HG02884 (cell line): ENCODE results near the gene TRPT1.
A peak's percentile ranks its signal among the peaks of the same experiment; 100 is the strongest.

Experiments used
- ATAC-seq: cut with Tn5 transposase; IDR thresholded peaks from one replicate; pipeline ENCODE4 v1.9.1; 2021; ENCODE audit warnings: mild to moderate bottlenecking, moderate library complexity; ENCODE audit not compliant: unreplicated experiment

Gene TRPT1

DNA sequence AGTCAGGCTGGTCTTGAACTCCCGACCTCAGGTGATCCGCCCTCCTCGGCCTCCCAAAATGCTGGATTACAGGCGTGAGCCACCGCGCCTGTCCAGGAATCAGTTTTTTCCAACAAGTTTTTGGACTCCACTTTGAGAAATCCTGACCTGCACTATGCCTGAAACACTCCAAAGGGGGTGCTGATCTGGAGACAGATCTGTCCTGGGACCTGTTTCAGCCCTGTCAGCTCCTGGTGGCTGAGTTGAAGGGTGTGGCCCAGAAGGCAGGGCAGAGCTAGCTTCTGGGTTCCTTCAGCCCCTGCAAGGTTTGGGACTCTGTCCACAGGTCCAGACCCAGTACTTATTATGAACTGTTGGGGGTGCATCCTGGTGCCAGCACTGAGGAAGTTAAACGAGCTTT lies 5.6 kb upstream of the TRPT1 start:
- no peak for ATAC-seq

DNA sequence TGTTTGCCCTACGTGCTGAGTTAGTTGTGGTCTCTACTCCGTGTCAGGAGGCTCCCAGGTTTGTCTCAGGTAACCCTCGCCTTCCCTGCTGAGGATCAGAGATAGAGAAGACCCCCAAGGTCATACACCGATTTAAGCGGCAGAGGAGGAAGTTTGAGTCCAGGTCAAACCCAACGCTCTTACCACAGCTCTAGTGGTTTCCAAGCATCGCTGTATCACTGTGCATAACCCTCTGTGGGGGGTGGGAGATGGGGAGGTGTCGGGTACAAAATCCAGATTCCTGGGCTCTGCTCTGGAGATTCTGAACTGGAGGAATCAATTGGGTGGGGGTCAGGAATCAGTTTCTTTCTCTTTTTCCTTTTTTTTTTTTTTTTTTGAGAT lies 5.0 kb upstream of the TRPT1 start:
- no peak for ATAC-seq

DNA sequence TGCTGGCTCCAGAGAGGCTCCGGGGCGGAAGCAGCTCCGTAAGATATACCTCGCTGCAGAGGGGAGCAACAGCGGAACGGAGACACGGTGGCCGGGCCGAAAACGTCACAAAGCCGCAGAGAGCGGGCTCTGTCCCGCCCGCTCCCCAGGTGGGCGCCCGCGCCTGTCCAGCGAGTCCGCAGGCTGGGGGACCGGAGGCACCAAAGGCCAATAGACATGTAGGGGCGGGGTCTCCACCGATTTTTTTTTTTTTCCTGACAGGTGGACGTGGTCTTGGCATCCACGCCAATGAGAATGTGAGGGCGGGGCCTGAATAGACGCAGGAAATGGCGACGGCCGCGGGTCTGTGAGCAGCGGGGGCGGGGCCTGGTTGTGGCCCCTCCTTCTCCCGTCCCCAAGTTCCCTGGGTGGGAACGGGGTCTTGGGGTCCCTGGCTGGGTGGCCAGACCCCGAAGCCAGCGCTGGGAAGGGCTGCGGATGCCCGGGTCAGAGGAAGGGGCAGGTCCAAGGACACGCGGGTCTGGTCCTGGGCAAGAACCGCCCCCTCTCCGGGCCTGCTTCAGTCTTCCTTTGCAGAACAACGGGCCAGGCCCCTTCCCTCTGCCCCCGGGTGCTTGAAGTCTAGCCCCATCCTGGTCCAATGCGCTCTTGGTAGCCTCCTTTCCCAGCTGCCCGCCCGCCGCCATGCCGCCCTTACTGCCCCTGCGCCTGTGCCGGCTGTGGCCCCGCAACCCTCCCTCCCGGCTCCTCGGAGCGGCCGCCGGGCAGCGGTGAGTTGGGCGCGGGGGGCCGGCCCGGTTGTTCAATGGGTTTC lies 4.4 kb upstream of the TRPT1 start, which contains the start of gene DNAJC4:
TSS of gene DNAJC4 (plus strand) at position 378 of the 814 bp plus-strand sequence. CDS start at position 685, 307 bp downstream.
- peak; percentile 38 for ATAC-seq

DNA sequence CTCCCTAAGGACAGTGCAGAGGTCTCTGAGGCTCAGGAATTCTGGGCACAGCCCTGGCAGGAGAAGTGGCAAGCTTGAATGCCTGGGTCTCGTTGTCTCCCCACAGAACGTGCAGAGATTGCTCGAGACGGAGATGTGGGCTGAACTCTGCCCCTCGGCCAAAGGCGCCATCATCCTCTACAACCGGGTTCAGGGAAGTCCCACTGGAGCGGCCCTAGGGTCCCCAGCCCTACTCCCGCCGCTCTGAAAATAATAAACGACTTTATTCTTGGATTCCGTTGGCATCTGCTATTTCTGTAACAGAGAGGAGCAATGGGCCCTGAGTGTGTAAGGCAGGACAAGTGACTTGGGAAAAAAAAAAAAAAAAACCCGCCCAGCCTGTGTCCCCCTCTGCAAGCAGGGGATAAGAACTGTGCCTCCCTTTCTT lies 3.8 kb upstream of the TRPT1 start:
- ATAC-seq, result no peak

DNA sequence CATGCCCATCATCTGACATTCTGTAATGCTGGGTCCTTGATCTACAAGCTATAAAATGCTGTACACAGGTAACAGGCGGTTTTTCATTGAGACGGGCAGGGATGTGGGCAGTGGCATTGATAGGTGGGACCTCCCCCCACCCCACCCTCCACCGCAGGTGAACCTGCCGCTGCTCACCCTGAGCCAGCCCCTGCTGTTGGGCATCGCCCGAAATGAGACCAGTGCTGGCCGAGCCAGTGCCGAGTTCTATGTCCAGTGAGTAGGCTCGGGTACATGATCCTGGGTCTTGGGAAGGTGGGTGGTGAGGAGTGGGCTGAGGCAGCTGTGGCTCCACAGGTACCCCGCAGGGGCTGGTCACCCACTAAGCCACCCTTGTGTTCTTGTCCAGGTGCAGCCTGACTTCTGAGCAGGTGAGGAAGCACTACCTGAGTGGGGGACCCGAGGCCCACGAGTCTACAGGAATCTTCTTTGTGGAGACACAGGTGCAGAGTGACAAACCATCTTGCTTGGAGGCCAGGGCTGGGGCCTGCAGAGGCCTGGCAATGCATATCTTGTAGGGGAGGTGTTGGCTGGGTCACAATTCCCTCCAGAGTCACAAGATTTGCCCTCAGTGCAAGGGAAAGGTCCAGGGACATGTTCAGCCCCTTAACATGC lies 3.2 kb upstream of the TRPT1 start:
- no peak for ATAC-seq

DNA sequence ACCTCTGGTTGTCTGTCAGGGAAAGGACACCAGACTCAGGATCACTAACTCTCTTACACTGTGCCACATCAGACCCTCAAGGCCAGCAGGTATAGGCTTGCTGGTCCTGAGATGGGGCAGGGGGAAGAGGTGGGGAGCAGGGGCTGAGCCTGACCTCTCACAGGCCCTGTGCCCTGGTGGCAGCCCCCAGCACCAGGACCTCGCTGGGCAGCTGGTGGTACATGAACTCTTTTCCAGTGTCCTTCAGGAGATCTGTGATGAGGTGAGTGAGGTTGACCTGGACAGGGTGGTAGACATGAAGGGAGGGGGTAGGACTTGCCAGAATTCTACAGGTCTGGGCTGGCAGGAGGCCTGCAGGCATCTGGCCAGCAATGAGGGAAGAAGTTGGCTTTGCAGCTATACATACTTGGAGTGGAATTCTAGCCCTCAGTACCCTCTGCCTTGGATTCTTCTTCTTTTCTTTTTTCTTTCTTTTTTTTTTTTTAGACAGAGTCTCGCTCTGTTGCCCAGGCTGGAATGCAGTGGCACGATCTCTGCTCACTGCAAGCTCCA lies 1.5 kb upstream of the TRPT1 start:
- ATAC-seq, result no peak

DNA sequence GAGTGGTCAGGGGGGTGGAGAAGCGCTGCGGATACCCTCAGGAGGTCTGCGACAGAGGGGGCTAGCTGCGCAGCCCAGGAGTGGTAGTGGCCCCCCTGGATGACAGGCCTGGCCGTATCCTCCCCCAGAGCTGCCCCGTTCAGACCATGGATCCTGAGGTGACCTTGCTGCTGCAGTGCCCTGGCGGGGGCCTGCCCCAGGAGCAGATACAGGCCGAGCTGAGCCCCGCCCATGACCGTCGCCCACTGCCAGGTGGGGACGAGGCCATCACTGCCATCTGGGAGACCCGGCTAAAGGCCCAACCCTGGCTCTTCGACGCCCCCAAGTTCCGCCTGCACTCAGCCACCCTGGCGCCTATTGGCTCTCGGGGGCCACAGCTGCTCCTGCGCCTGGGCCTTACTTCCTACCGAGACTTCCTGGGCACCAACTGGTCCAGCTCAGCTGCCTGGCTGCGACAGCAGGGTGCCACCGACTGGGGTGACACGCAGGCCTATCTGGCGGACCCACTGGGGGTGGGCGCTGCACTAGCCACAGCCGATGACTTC lies 593 bp upstream of the TRPT1 start:
- no peak for ATAC-seq

DNA sequence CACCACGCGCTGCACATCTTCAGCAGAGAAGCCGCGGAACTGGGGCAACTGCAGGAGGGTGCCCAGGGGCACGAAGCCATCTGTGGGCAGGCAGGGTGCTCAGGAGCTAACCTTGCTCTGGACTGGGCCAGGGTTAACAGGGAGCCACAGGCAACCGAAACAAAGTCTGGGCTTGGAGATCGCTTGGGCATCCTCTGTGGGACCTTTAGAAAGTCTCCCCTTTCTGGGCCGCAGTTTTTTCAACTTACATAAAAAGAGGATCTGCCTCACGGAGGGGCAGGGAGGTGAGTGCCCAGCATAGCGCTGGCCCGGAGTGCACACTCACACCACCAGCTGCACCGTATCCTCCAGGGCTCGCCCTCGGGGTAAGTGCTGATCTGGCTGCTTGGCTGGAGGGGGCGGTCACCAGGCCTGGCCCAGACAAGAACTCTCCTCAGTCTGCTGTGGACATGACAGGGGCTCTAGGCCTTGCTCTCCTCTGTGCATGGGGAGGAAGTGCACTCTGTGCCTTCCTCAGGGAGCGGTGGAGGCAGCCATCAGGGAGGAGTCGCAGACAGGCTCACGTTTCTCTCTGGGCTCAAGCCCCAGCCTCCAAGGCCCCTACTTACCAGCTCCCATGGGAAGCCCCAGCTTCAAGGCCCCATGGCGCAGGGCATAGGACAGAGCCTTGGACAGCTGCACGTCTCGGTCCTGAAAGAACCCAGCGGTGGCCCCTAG lies 937 bp downstream of the TRPT1 start:
- ATAC-seq, result no peak

DNA sequence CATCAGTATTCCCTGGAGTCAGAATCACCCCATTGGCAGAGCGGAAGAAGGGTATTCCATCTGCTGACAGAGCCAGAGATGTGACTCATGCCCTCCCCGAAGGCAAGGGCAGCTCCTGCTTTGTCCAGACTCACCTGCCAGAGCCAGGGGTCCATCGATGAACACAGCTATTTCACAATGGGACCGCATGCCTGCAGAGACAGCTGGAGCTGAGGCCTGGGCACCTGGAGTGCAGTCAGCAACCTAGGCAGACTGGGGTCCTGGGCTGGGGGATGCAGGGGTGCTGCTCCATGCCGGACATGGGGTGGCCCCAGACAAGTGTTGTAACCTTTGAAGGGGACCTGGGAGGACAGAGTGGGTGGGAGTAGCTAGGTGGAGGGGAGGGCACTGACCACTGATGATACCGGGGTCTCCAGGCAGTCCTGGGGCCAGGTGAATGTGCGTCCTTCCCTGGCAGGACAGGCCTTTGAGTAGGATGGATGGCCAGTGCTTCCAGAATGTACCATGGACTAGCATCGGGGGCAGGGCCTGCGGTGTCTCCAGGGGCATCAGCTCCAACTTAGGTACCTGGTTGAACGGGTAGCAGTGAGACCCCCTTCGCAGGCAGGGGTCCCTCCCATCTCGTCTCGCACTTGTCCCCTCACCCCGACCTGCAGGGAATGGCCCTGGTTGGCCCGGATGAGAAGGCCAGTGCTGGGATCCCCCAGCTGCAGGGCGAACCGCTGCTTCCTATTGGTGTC lies 1.7 kb downstream of the TRPT1 start:
- no peak for ATAC-seq

DNA sequence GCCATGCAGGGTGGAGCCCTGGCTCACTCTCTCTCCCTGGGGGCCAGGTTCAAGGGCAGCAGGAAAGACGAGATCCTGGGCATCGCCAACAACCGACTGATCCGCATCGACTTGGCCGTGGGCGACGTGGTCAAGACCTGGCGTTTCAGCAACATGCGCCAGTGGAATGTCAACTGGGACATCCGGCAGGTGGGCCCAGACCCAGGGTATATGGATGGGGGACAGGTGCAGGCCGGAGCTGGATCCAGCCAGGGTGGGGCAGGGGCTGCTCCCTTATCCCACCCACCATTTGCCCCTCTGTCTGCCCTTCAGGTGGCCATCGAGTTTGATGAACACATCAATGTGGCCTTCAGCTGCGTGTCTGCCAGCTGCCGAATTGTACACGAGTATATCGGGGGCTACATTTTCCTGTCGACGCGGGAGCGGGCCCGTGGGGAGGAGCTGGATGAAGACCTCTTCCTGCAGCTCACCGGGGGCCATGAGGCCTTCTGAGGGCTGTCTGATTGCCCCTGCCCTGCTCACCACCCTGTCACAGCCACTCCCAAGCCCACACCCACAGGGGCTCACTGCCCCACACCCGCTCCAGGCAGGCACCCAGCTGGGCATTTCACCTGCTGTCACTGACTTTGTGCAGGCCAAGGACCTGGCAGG lies 2.9 kb downstream of the TRPT1 start:
- ATAC-seq, result no peak

DNA sequence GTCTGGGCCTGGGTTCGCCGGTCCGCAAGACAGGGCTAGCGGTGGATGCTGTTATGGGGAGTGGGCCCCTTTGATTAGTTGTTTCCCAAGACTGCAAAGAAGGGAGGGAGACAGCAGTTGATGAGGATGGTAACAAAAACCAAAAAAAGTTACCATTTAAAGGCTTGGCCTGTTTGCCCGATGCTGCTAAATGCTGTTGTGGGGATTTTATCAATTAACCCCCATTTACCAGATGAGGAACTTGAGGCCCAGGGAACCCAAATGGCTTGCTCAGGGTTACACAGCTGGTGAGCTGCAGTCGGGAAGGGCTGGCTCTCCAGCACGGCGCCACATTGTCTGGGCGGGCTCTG lies 3.4 kb downstream of the TRPT1 start:
- ATAC-seq, result no peak

DNA sequence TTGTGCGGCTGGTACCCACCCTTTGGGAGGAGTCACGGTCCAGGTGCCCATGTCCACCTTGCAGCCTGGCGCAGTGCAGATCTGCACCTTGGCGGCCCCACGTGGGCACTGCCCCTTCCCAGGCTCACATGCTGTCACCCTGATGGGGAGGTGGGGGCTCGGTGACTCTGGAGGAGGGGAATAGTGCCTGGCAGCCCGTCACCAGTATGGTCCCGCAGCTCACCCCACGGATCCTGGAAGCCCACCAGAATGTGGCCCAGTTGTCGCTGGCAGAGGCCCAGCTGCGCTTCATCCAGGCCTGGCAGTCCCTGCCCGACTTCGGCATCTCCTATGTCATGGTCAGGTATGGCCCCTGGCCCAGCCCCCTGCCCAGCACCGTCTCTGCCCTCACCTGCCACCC lies 5.2 kb downstream of the TRPT1 start:
- no peak for ATAC-seq

DNA sequence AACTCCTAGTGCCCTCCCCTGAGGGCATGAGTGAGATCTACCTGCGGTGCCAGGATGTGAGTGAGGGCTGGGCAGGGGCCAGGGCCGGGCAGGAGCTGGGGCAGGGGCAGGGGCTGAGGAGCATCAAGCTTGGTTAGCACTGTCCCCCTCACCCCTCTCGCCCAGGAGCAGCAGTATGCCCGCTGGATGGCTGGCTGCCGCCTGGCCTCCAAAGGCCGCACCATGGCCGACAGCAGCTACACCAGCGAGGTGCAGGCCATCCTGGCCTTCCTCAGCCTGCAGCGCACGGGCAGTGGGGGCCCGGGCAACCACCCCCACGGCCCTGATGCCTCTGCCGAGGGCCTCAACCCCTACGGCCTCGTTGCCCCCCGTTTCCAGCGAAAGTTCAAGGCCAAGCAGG lies 5.7 kb downstream of the TRPT1 start:
- ATAC-seq, result no peak

DNA sequence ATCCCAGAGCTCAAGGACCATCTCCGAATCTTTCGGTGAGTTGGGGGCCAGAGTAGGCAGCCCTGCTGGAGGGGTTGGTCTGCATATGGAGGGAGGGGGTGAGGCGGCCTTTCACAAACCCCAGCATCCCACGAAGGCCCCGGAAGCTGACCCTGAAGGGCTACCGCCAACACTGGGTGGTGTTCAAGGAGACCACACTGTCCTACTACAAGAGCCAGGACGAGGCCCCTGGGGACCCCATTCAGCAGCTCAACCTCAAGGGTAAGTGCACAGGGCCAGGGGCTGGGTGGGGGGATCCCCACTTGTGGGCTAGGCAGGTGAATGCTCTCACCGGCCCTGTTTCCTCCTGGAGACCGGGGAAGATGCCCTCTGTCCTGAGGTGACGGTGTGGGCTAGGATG lies 6.2 kb downstream of the TRPT1 start:
- no peak for ATAC-seq

DNA sequence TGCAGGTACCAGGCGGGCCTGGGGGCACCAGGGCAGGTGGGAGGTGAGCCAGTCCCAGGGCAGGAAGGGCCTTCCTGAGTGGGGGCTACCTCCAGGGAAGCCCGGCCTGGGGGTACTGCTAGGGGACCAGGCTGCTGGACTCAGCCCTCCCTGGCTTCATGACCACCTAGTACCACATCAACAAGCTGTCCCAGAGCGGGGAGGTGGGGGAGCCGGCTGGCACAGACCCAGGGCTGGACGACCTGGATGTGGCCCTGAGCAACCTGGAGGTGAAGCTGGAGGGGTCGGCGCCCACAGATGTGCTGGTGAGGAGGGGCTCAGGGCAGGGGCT lies 6.7 kb downstream of the TRPT1 start:
- no peak for ATAC-seq

DNA sequence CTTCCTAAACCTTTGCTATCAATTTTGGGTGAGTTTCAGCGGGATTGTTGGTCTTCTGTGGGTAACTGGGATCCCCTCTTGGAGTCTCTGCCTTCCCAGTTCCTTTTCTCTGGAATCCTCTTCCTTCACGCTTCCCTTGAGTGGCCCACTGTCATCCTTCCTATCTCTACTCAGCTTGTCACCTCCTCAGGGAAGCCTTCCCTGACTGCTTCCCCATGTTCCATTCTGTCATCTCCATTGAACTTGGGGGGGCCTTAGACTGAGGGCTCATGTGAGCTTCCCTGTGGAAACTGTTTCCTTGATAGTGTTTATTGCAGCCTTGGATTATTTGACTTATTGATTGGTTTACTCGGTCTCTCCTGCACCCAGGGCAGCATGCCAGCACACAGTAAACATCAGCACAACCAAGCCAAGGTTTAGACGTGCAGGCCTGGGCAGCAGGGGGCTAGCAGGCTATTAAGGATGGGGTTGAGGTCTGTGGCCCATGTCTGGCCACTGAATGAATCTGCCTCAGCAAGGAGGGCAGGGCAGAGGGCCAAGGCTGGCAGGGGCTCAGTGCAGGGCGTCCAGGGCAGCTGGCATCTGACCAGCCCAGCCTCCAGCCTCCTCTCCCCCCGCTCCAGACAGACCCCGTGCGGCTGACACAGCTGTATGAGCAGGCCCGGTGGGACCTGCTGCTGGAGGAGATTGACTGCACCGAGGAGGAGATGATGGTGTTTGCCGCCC lies 7.2 kb downstream of the TRPT1 start:
- ATAC-seq, result no peak

DNA sequence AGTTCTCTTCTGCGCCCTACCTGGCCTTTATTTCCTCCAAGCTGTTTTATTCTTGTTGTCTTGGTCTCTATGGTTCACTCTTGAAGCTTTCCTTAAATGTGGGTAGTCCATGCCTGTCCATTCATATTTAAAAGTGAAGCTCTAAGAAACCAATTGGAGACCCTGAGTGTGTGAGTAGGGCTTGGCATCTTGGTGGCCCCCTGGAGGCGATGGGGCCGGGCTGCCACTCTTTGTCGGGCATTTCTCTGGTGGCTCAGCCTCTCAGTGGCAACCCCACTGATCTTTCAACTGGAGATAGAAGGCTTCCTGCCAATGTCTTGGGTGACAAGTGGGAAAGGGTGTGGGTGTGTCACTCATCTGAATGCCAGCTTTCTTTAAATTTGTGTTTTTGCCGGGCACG lies 9.1 kb downstream of the TRPT1 start:
- ATAC-seq, result no peak

DNA sequence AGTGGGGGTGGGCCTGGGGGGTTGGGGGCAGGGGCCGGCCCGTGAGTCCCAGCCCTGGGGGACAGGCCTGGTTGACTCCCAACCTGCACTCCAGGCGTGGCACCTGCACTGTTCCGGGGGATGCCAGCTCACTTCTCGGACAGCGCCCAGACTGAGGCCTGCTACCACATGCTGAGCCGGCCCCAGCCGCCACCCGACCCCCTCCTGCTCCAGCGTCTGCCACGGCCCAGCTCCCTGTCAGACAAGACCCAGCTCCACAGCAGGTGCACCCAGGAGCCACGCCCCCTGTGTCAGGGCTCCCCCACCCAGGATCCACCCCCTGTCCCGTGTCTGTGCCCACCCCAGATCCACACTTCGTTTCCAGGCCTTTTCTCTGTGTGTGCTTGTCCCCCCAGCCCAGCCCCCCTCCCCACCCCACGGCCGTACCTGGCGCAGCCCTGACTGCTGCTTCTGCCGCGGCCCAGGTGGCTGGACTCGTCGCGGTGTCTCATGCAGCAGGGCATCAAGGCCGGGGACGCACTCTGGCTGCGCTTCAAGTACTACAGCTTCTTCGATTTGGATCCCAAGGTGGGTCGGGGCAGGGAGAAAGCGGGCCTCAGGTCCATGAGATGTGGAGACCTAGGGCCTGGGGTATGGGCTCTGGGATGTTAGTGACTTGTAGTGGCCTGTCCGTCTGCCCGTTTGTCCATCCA lies 14.7 kb downstream of the TRPT1 start:
- no peak for ATAC-seq
